Measurements from ENCODE around the gene EXOC4.

EXOC4 gene

DNA sequence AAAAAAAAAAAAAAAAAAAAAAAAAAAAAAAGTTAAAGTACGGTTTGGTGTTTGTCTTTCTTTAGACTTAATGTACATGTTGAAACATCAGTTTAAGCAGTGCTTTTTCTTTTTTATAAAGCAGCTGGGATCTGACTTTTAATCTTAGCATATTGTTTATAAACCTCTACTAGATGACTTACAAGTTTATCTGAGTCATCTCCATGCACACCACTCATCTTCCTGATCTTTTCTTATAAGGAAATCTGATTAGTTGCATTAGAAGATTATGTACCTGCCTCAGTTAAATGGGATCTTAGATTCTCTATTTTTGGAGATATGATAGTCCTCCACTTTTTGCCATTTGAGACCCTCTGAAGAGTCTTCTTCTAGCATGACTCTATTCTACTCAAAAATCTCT is 482.3 kb downstream of the EXOC4 start:
- in situ Hi-C loops (cut with HindIII; ENCODE audit: low sequenced_read_pairs), result no loop called here
- no peak for DNase-seq (ENCODE audit: low read depth)
- no peak overlapping the region for H3K4me3 ChIP-seq (ENCODE audit: low read depth, low read length)
- no peak for TF ChIP-seq CTCF (IDR thresholded peaks at IDR 0.05; ENCODE audit: low read depth, low read length, missing control alignments)

DNA sequence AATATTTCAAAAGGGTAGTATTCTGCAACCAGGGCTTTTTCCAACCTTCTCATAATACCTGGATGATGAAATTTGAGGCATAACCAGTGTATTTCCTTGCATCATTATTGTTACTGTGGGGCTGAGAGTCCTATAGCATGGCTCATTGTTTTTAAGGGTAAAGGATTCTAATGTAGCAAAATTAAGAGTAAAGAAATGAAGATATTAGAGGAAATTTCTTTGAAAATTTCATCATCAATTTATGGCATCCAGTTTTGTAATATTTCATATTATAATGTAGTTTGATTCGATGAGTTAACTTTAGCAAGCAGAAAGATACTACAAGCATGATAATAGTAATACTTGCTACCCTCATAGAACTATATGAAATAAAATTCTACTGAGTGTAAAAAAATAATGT is 486.9 kb downstream of the EXOC4 start:
- no peak overlapping the region for H3K4me3 ChIP-seq (ENCODE audit: low read depth, low read length)
- TF ChIP-seq CTCF (IDR thresholded peaks at IDR 0.05; ENCODE audit: low read depth, low read length, missing control alignments), result no peak
- DNase-seq (ENCODE audit: low read depth), result no peak
- in situ Hi-C loops (cut with HindIII; ENCODE audit: low sequenced_read_pairs), result no loop called here

- H3K4me3 ChIP-seq (ENCODE audit: low read depth, low read length), result no peak overlapping the region
- TF ChIP-seq CTCF (IDR thresholded peaks at IDR 0.05; ENCODE audit: low read depth, low read length, missing control alignments), result no peak
- no peak for DNase-seq (ENCODE audit: low read depth)
- in situ Hi-C loops (cut with HindIII; ENCODE audit: low sequenced_read_pairs), result no loop called here
These were observed 488.2 kb downstream of the EXOC4 start for GRCh38 chr7:133741078-133741477.

DNA sequence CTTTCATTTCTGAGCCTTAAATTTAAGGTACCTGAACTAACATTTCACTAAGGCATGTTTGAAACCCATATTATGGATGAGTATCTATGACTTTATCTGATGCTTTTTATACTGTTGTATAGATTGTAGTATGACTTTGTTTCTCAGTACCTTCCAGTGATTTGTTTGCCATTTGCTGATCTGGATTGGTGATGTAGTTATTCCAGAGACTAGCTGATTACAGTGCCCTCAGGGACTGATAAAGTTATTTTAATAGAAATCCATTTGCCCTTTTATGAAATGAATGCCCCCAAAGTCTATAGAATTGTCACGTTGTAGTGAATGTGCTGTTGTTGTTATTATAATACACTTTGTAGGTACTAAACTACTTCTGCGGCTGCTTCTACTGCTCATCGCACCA is 488.8 kb downstream of the EXOC4 start:
- in situ Hi-C loops (cut with HindIII; ENCODE audit: low sequenced_read_pairs), result no loop called here
- no peak for DNase-seq (ENCODE audit: low read depth)
- no peak overlapping the region for H3K4me3 ChIP-seq (ENCODE audit: low read depth, low read length)
- no peak for TF ChIP-seq CTCF (IDR thresholded peaks at IDR 0.05; ENCODE audit: low read depth, low read length, missing control alignments)

- H3K4me3 ChIP-seq (ENCODE audit: low read depth, low read length), result no peak overlapping the region
- peak; percentile 70 for TF ChIP-seq CTCF (IDR thresholded peaks at IDR 0.05; ENCODE audit: low read depth, low read length, missing control alignments)
- DNase-seq (ENCODE audit: low read depth), result peak; percentile 4
- in situ Hi-C loops (cut with HindIII; ENCODE audit: low sequenced_read_pairs), result no loop called here
These were observed 490.0 kb downstream of the EXOC4 start for GRCh38 chr7:133742709-133743538.

DNA sequence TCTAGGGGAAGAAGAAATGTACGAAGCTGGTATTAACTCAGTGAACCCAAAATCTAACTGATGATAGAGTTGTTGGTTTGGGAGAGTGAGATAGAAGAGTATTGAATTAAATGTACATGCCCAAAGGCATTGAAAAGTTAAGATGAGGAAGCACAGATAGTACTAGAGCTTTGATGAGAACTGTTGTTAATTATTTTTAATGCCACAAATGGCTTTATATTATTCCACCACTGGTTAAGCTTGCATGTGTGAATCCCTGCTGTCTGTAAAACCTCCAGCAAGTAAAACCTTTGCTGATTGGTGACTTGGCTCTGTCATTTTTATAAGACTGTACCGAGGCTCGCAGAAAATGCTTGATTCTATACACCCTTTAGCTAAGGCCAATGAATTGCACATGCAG is 491.6 kb downstream of the EXOC4 start:
- no peak for TF ChIP-seq CTCF (IDR thresholded peaks at IDR 0.05; ENCODE audit: low read depth, low read length, missing control alignments)
- no peak overlapping the region for H3K4me3 ChIP-seq (ENCODE audit: low read depth, low read length)
- DNase-seq (ENCODE audit: low read depth), result no peak
- in situ Hi-C loops (cut with HindIII; ENCODE audit: low sequenced_read_pairs), result no loop called here

Data from astrocyte of the cerebellum (primary cell).